ENCODE data around the gene MADD. TPM values are rescaled to one million over a fixed set of nuclear protein-coding genes. Genes with fewer than 3 reads are reported as not detected.

Gene MADD
- total and polyA plus RNA-seq, 3 donors from 2014 or later: 87.8 to 118 (median 103) TPM

DNA sequence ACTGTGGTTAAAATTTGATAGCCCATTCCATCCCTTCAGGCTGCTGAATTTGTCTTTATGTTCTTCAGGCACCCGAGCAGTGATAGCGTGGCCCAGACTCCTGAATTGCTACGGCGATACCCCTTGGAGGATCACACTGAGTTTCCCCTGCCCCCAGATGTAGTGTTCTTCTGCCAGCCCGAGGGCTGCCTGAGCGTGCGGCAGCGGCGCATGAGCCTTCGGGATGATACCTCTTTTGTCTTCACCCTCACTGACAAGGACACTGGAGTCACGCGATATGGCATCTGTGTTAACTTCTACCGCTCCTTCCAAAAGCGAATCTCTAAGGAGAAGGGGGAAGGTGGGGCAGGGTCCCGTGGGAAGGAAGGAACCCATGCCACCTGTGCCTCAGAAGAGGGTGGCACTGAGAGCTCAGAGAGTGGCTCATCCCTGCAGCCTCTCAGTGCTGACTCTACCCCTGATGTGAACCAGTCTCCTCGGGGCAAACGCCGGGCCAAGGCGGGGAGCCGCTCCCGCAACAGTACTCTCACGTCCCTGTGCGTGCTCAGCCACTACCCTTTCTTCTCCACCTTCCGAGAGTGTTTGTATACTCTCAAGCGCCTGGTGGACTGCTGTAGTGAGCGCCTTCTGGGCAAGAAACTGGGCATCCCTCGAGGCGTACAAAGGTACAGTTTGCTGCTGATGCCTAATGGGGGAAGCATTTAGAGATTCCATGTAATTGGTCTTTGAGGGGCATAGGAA lies 4.7 kb downstream of the MADD start:
- Histone ChIP-seq H3K36me3 (ENCODE audit: low read depth, missing control alignments) (no peaks in the 10 kb centered on the region), H3K9me3 (no peaks in the 10 kb centered on the region), H3K27ac (no peak overlapping the region), H3K27me3 (no peaks in the 10 kb centered on the region), H3K4me1 (peaks cover 14% of the 10 kb centered on the region), H3K4me3 (no peak overlapping the region)
- TF ChIP-seq, protein P1, sequence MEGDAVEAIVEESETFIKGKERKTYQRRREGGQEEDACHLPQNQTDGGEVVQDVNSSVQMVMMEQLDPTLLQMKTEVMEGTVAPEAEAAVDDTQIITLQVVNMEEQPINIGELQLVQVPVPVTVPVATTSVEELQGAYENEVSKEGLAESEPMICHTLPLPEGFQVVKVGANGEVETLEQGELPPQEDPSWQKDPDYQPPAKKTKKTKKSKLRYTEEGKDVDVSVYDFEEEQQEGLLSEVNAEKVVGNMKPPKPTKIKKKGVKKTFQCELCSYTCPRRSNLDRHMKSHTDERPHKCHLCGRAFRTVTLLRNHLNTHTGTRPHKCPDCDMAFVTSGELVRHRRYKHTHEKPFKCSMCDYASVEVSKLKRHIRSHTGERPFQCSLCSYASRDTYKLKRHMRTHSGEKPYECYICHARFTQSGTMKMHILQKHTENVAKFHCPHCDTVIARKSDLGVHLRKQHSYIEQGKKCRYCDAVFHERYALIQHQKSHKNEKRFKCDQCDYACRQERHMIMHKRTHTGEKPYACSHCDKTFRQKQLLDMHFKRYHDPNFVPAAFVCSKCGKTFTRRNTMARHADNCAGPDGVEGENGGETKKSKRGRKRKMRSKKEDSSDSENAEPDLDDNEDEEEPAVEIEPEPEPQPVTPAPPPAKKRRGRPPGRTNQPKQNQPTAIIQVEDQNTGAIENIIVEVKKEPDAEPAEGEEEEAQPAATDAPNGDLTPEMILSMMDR (IDR thresholded peaks at IDR 0.05): no peak
- TF ChIP-seq POLR2A (IDR thresholded peaks at IDR 0.05): no peak
- DNase-seq: no peak
- intact Hi-C loops (cut with DNase I; ENCODE audit: low total_unique reads): no loop called here
- WGBS, 2 donors: 96 to 98% methylated on average over 28 of the region's 28 CpGs

DNA sequence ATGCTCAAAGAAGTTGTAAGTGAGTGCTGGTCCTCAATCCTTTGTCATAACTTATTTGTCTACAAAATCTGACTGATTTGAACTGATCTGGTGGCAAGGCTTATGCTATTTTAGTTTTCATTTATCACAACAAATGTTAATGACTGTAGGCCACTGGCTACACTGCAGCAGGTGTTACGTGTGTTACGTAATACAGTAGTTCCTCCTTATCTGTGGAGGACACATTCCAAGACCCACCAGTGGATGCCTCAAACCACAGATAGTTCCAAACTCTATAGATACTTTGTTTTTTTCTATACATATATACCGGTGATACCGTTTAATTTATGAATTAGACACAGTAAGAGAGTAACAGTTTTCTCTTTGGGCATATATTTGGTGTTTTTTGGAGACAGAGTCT lies 7.0 kb downstream of the MADD start:
- Histone ChIP-seq H3K27ac (no peak overlapping the region), H3K27me3 (no peaks in the 10 kb centered on the region), H3K4me1 (peaks cover 2% of the 10 kb centered on the region), H3K36me3 (ENCODE audit: low read depth, missing control alignments) (no peaks in the 10 kb centered on the region), H3K4me3 (no peak overlapping the region), H3K9me3 (no peaks in the 10 kb centered on the region)
- intact Hi-C loops (cut with DNase I; ENCODE audit: low total_unique reads): no loop called here
- WGBS, 2 donors: 80 to 81% methylated on average over 4 of the region's 4 CpGs
- TF ChIP-seq, protein P1 (IDR thresholded peaks at IDR 0.05): no peak
- no peak for TF ChIP-seq POLR2A (IDR thresholded peaks at IDR 0.05)
- no peak for DNase-seq

DNA sequence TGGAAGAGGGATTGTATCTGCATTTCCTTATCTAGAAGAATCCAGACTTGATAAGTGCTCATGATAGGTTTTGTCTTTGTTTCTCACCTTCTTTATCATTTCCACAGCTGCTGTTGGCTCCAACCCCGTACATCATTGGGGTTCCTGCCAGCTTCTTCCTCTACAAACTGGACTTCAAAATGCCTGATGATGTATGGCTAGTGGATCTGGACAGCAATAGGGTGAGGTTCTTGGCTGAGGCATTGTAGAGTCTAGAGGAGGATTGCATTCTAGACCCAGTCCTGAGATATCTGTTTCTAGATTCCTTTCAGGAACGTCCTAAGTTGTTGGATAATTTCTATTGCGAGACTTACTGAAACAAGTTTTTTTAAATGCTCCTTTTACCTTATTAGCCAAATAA lies 8.1 kb downstream of the MADD start:
- TF ChIP-seq, protein P1 (IDR thresholded peaks at IDR 0.05): no peak
- TF ChIP-seq POLR2A (IDR thresholded peaks at IDR 0.05): no peak
- no peak for DNase-seq
- intact Hi-C loops (cut with DNase I; ENCODE audit: low total_unique reads): no loop called here
- Histone ChIP-seq H3K4me3 (no peak overlapping the region), H3K27ac (no peak overlapping the region), H3K27me3 (no peaks in the 10 kb centered on the region), H3K36me3 (ENCODE audit: low read depth, missing control alignments) (no peaks in the 10 kb centered on the region), H3K4me1 (no peaks in the 10 kb centered on the region), H3K9me3 (no peaks in the 10 kb centered on the region)
- WGBS, 2 donors: 74 to 75% methylated on average over 3 of the region's 3 CpGs

DNA sequence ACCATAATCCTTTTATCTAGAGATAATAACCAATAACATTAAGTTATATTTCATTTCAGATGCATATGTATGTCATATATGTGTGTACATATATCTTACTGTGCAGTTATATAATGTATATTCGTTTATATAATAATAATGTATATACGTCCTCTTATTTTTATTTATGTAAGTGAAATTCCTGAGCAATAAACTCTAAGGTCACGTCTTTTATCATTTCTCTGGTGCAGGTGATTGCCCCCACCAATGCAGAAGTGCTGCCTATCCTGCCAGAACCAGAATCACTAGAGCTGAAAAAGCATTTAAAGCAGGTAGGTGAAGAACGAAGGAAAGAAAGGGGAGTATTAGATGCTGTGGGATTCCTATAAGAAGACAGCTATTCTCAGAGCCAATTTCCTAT lies 8.8 kb downstream of the MADD start:
- no peaks in the 10 kb centered on the region for H3K4me1 ChIP-seq
- no peak overlapping the region for H3K4me3 ChIP-seq
- no peaks in the 10 kb centered on the region for H3K9me3 ChIP-seq
- intact Hi-C loops (cut with DNase I; ENCODE audit: low total_unique reads): no loop called here
- H3K27ac ChIP-seq: no peak overlapping the region
- no peaks in the 10 kb centered on the region for H3K36me3 ChIP-seq (ENCODE audit: low read depth, missing control alignments)
- TF ChIP-seq POLR2A (IDR thresholded peaks at IDR 0.05): no peak
- TF ChIP-seq, protein P1 (IDR thresholded peaks at IDR 0.05): no peak
- no peak for DNase-seq
- no peaks in the 10 kb centered on the region for H3K27me3 ChIP-seq
- 94 to 96% methylated on average over 4 of the region's 4 CpGs for WGBS, 2 donors

DNA sequence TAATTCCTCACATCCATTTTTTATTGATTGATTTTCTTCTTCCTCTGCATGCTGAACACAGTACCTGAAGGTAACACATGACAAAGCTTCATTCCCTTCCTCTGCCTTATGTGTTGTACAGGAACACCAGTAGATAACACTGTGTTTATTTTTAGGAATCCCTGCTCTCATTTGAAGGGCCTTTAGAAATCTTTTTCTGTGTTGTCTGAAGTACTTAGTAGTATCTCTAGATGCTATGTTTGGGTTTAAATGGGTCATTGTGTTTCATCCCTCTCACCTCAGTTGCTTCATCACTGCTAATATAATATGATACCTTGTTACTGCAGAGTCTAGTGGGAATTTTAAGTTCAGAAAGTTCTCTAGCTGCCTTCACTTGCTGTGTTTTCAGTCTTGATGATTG lies 10.2 kb downstream of the MADD start:
- H3K36me3 ChIP-seq (ENCODE audit: low read depth, missing control alignments): no peaks in the 10 kb centered on the region
- no peaks in the 10 kb centered on the region for H3K9me3 ChIP-seq
- H3K4me3 ChIP-seq: no peak overlapping the region
- TF ChIP-seq, protein P1 (IDR thresholded peaks at IDR 0.05): no peak
- TF ChIP-seq POLR2A (IDR thresholded peaks at IDR 0.05): no peak
- no peaks in the 10 kb centered on the region for H3K27me3 ChIP-seq
- intact Hi-C loops (cut with DNase I; ENCODE audit: low total_unique reads): no loop called here
- H3K27ac ChIP-seq: no peak overlapping the region
- no peaks in the 10 kb centered on the region for H3K4me1 ChIP-seq
- DNase-seq: no peak
